ENCODE measurements around the gene ANGPTL8.

Gene ANGPTL8

DNA sequence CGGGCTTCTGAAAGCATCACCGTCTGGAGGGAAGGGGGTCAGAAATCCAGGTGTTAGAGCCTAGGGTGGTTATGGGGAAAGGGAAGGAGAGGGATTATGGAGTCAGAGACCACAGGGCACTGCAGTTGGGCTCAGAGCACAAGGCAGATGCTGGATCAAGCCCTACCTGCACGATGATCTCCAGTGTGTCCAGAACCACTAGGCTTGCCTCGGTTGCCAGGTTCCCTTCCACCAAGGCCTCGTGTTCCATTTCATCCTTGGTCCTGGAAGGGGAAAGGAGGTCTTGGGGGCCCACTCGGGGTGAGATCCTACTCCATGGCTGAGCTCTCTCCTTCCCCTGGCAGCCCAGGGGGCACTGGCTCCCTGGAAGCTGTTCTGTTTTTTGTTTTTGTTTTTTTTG lies 25.0 kb upstream of the ANGPTL8 start:
- no peak for FAIRE-seq
- TF ChIP-seq POLR2AphosphoS5 (IDR thresholded peaks at IDR 0.05; ENCODE audit: low read depth, low read length) (no peak), POLR2A (IDR thresholded peaks at IDR 0.05; ENCODE audit: low read depth, low read length) (no peak), POU2F2 (IDR thresholded peaks at IDR 0.05; ENCODE audit: low read depth, low read length) (no peak), TAF1 (IDR thresholded peaks at IDR 0.05; ENCODE audit: low read depth, low read length) (no peak), PAX5 (IDR thresholded peaks at IDR 0.05; ENCODE audit: insufficient read depth, low read length, severe bottlenecking) (no peak), SPI1 (IDR thresholded peaks at IDR 0.05; ENCODE audit: low read depth, low read length) (no peak)
- DNase-seq (ENCODE audit: insufficient read length, low spot score) = no peak

DNA sequence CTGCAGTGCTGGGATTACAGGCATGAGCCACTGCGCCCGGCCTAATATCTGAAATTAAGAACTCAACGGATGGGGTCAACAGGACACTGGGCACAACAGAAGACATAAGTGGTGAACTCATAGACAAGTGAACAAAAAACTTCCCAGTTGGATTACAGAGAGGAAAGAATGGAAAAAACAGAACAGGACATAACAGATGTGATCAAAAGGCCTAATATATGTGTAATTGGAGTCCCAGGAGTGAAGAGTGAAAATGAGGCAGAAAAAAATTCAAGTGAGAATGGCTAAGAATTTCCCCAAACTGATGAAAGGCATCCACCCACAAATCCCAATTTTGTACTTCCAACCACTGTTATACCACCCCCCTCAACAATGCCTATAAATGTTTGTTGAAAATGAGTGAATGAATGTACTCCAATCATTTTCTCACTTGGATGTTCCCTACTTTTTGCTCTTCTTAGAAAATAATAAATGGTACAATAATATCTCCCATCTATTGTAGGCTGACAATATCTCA lies 18.3 kb upstream of the ANGPTL8 start:
- no peak for DNase-seq (ENCODE audit: insufficient read length, low spot score)
- no peak for FAIRE-seq
- TF ChIP-seq SPI1 (IDR thresholded peaks at IDR 0.05; ENCODE audit: low read depth, low read length) (no peak), POU2F2 (IDR thresholded peaks at IDR 0.05; ENCODE audit: low read depth, low read length) (no peak), POLR2A (IDR thresholded peaks at IDR 0.05; ENCODE audit: low read depth, low read length) (no peak), PAX5 (IDR thresholded peaks at IDR 0.05; ENCODE audit: insufficient read depth, low read length, severe bottlenecking) (no peak), POLR2AphosphoS5 (IDR thresholded peaks at IDR 0.05; ENCODE audit: low read depth, low read length) (no peak), TAF1 (IDR thresholded peaks at IDR 0.05; ENCODE audit: low read depth, low read length) (no peak)

DNA sequence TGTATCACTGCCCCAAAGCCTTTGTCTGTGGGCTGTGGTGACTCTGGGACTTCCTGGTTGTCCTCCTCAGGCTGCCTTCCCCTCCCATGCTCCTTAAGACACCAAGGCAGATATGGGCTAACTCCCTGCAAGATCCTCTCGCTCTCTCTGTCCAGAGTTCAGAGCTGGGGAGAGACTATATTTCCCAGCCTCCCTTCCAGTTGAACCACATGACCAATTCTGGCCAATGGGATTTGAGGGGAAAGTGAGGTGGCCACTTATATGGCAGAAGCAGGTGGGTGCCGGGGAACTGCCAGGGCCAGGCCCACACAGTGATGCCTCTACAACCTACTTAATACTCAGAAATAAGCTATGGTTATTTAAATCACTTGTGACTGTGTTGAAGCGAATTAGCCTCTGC lies 16.2 kb upstream of the ANGPTL8 start:
- TF ChIP-seq PAX5 (IDR thresholded peaks at IDR 0.05; ENCODE audit: insufficient read depth, low read length, severe bottlenecking) (no peak), POLR2AphosphoS5 (IDR thresholded peaks at IDR 0.05; ENCODE audit: low read depth, low read length) (no peak), POU2F2 (IDR thresholded peaks at IDR 0.05; ENCODE audit: low read depth, low read length) (no peak), TAF1 (IDR thresholded peaks at IDR 0.05; ENCODE audit: low read depth, low read length) (no peak), SPI1 (IDR thresholded peaks at IDR 0.05; ENCODE audit: low read depth, low read length) (no peak), POLR2A (IDR thresholded peaks at IDR 0.05; ENCODE audit: low read depth, low read length) (no peak)
- no peak for FAIRE-seq
- no peak for DNase-seq (ENCODE audit: insufficient read length, low spot score)

DNA sequence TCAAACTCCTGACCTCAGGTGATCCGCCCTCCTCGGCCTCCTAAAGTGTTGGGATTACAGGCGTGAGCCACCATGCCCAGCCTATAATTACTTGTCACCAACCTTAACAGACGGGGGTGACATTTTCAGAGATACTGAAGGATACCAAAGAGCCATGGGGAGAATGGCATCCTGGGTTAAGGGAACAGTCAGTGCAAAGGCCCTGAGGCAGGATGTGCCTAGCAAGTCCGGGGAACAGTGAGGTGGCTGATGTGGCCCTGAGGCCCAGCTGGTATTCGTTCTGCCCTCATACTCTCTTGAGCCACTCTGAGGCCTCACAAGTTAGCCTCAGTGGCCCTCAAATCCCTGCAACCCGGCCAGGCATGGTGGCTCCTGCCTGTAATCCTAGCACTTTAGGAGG lies 15.0 kb upstream of the ANGPTL8 start:
- TF ChIP-seq POU2F2 (IDR thresholded peaks at IDR 0.05; ENCODE audit: low read depth, low read length) = no peak
- TF ChIP-seq PAX5 (IDR thresholded peaks at IDR 0.05; ENCODE audit: insufficient read depth, low read length, severe bottlenecking) = no peak
- no peak for TF ChIP-seq POLR2A (IDR thresholded peaks at IDR 0.05; ENCODE audit: low read depth, low read length)
- TF ChIP-seq SPI1 (IDR thresholded peaks at IDR 0.05; ENCODE audit: low read depth, low read length) = no peak
- no peak for TF ChIP-seq POLR2AphosphoS5 (IDR thresholded peaks at IDR 0.05; ENCODE audit: low read depth, low read length)
- TF ChIP-seq TAF1 (IDR thresholded peaks at IDR 0.05; ENCODE audit: low read depth, low read length) = no peak
- no peak for FAIRE-seq

DNA sequence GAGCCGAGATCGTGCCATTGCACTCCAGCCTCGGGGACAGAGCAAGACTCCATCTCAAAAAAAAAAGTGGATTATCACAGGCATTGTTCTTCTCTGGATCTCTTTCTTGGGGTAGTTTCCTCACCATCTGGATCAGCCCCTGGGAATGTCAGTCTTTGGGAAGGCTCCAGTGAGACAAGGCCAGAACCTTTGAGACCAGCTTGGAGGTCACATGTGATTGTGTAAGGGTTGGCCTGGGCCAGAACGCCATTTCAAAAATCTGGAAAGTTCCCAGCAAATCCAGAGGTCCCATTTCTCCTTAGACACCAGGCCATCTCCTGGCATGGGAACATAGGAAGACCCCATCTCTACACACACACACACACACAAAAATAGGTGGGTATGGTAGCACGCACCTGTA lies 14.2 kb upstream of the ANGPTL8 start:
- no peak for FAIRE-seq
- TF ChIP-seq SPI1 (IDR thresholded peaks at IDR 0.05; ENCODE audit: low read depth, low read length) (no peak), PAX5 (IDR thresholded peaks at IDR 0.05; ENCODE audit: insufficient read depth, low read length, severe bottlenecking) (no peak), POU2F2 (IDR thresholded peaks at IDR 0.05; ENCODE audit: low read depth, low read length) (no peak), TAF1 (IDR thresholded peaks at IDR 0.05; ENCODE audit: low read depth, low read length) (no peak), POLR2AphosphoS5 (IDR thresholded peaks at IDR 0.05; ENCODE audit: low read depth, low read length) (no peak), POLR2A (IDR thresholded peaks at IDR 0.05; ENCODE audit: low read depth, low read length) (no peak)
- DNase-seq (ENCODE audit: insufficient read length, low spot score) = no peak

More for the DNA sequence above, 15.0 kb upstream of the ANGPTL8 start:
- DNase-seq (ENCODE audit: insufficient read length, low spot score) = no peak

DNA sequence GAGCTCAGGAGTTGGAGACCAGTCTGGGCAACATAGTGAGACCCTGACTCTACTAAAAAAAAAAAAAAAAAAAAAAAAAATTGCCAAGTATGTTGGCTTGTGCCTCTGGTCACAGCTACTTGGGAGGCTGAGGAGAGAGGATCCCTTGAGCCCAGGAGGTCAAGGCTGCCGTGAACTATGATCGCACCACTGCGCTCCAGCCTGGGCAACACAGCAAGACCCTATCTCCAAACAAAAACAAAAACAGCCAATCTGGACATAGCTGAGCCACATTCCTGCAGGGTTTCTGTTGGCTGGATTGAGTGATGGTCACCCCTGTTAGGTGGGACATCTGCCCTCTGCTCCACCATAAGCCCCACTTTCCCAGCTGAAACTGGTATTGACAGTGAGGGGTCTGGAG lies 13.6 kb upstream of the ANGPTL8 start:
- FAIRE-seq = no peak
- TF ChIP-seq SPI1 (IDR thresholded peaks at IDR 0.05; ENCODE audit: low read depth, low read length) (no peak), POU2F2 (IDR thresholded peaks at IDR 0.05; ENCODE audit: low read depth, low read length) (no peak), PAX5 (IDR thresholded peaks at IDR 0.05; ENCODE audit: insufficient read depth, low read length, severe bottlenecking) (no peak), POLR2A (IDR thresholded peaks at IDR 0.05; ENCODE audit: low read depth, low read length) (no peak), TAF1 (IDR thresholded peaks at IDR 0.05; ENCODE audit: low read depth, low read length) (no peak), POLR2AphosphoS5 (IDR thresholded peaks at IDR 0.05; ENCODE audit: low read depth, low read length) (no peak)
- no peak for DNase-seq (ENCODE audit: insufficient read length, low spot score)

DNA sequence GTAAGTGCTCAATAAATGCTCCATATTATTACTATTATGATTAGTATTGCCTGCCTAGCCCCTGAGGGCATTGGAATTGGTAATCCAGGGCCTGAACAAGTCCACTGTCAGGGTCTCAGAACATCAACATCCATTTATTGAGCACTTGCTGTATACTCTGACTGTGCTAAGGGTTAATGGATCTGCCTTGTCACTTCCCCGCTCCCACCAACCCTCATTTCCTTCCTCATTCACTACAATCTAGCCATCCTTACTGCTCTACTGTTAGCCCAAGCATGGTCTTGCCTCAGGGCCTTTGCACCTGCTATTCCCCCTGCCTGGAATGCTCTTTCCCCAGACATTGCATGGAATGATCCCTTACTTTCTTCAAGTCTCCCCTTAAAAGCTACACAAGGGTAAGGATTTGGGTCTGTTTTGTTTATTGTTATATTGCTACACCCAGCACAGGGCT lies 12.7 kb upstream of the ANGPTL8 start:
- DNase-seq (ENCODE audit: insufficient read length, low spot score) (no peak), FAIRE-seq (no peak)
- no peak for TF ChIP-seq SPI1 (IDR thresholded peaks at IDR 0.05; ENCODE audit: low read depth, low read length)

DNA sequence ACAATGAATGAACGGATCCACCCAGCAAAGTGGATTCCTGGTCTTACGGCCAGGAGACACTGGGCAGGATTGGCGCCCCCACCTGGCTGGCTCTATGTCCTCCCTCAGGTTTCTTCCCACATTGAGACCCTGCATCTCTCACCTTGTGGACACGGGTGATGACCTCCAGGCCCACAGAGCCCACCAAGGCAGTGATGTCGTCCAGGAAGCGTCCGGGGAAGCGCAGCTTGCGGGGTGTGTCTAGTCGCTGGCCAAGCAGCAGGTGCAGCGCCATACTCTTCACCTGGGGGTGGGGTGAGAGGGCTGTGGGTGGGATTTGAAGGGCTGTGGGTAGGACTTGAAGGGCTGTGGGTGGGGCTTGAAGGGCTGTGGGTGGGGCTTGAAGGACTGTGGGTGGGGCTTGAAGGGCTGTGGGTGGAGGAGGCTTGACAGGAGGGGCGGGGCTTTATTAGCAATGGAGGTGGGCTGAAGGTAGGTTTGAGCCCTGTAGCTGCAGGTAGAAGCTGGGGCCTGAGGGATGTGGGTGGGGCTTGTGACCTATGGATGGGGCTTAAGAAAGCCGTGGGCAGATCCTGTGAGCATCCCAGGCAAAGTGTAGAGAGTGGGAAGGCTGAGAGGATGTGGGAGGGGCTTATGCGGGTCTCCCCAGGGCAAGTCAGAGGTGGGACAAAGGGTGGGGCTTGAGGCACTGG lies 12.1 kb upstream of the ANGPTL8 start:
- no peak for FAIRE-seq
- DNase-seq (ENCODE audit: insufficient read length, low spot score) = no peak

DNA sequence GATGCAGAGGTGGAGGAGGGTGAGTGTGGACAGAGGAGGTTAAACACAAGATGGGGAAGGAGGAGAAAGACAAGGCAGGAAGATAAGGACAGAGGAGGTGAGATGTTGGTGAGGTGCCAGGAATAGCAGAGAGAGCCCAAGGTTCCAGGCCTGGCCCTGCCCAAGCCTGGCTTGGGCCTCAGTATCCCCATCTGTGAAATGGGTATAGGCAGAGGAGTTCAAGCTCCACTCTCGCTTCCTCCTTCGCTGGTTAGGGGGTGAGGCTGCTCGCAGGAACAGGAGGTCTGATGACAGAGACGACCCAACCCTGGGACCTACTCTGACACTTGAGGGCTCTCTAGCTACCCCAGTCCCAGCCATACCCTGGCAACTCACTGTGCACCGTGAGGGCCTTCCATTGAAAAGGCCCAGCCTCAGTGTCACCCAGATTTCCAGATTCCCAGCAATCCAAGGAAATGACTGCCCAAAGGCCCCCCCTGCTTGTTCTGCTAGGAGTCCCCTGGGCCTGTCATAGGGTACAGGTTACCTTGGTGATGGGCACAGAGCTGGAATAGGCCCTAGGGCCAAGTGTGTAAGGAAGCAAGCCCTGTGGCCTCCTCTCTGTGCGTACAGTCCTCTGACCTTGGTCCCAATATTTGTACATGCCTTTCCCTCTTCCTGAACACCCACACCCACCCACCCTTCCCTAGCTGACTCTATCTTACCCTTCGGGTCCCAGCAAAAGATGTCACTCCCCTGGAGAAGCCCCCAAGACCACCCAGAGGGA lies 8.6 kb upstream of the ANGPTL8 start:
- DNase-seq (ENCODE audit: insufficient read length, low spot score) (no peak), FAIRE-seq (peak; percentile 5)
- TF ChIP-seq POLR2A (IDR thresholded peaks at IDR 0.05; ENCODE audit: low read depth, low read length) (no peak), SPI1 (IDR thresholded peaks at IDR 0.05; ENCODE audit: low read depth, low read length) (no peak), POU2F2 (IDR thresholded peaks at IDR 0.05; ENCODE audit: low read depth, low read length) (no peak), TAF1 (IDR thresholded peaks at IDR 0.05; ENCODE audit: low read depth, low read length) (no peak), POLR2AphosphoS5 (IDR thresholded peaks at IDR 0.05; ENCODE audit: low read depth, low read length) (no peak), PAX5 (IDR thresholded peaks at IDR 0.05; ENCODE audit: insufficient read depth, low read length, severe bottlenecking) (no peak)

More for the DNA sequence above, 12.1 kb upstream of the ANGPTL8 start:
- no peak for TF ChIP-seq SPI1 (IDR thresholded peaks at IDR 0.05; ENCODE audit: low read depth, low read length)
- no peak for TF ChIP-seq POU2F2 (IDR thresholded peaks at IDR 0.05; ENCODE audit: low read depth, low read length)
- TF ChIP-seq POLR2AphosphoS5 (IDR thresholded peaks at IDR 0.05; ENCODE audit: low read depth, low read length) = no peak
- no peak for TF ChIP-seq TAF1 (IDR thresholded peaks at IDR 0.05; ENCODE audit: low read depth, low read length)
- TF ChIP-seq POLR2A (IDR thresholded peaks at IDR 0.05; ENCODE audit: low read depth, low read length) = no peak

Data from GM12891 (cell line).